DMS53 treated with DMSO at 0.1 percent for 48 hours (cell line): ENCODE measurements around the gene CNIH2.

Experiments
- DNase-seq: peaks from one replicate; lab custom pipeline; 2025; ENCODE audit not compliant: unreplicated experiment; lab: John Stamatoyannopoulos, UW

Gene CNIH2

GRCh38 chr11:66258473-66258893 lies 19.5 kb upstream of the CNIH2 start:
- DNase-seq = no peak

- DNase-seq = no peak
These were observed 18.8 kb upstream of the CNIH2 start for GRCh38 chr11:66259225-66259624.

DNA sequence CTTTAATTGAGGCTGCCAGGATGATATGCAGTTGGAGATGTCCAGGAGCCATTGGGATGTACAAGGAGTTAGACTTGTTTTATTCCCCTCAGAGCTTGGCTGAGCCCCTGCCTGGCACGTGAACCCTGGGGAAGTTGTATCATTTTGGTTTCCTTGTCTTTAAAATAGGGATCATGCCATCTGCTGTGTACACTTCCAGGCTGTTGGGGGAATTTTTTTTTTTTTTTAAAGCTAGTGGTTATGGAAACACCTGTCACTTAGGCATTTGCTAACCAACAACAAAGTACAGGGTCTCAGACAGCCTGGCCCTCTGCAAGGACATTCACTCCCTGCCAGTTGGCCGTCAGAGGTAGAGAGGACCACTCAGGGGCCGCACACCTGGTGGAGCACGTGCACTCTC lies 18.0 kb upstream of the CNIH2 start:
- DNase-seq = no peak

DNA sequence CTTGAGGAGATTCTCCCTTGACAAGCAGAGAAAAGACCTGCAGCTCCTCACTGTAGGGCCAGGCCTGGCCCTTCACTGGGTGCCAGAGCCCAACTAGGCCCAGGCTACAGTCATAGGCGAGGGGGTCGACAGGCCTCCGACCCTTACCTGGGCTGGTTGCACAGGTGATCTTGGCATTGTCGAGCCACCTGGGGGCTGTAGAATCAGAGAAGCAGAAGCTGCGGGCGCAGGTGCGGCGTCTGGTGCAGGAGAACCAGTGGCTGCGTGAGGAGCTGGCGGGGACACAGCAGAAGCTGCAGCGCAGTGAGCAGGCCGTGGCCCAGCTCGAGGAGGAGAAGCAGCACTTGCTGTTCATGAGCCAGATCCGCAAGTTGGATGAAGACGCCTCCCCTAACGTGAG lies 16.4 kb upstream of the CNIH2 start:
- DNase-seq = no peak

GRCh38 chr11:66262191-66262590 lies 15.8 kb upstream of the CNIH2 start:
- no peak for DNase-seq

GRCh38 chr11:66262696-66263095 lies 15.3 kb upstream of the CNIH2 start:
- DNase-seq = no peak

- no peak for DNase-seq
These were observed 14.7 kb upstream of the CNIH2 start for GRCh38 chr11:66263231-66263630.

- DNase-seq = no peak
These were observed 14.2 kb upstream of the CNIH2 start for GRCh38 chr11:66263785-66264184.

GRCh38 chr11:66264383-66264782 lies 13.6 kb upstream of the CNIH2 start:
- no peak for DNase-seq

- no peak for DNase-seq
These were observed 13.1 kb upstream of the CNIH2 start for GRCh38 chr11:66264914-66265313.

- DNase-seq = no peak
These were observed 12.2 kb upstream of the CNIH2 start for GRCh38 chr11:66265531-66266377.

DNA sequence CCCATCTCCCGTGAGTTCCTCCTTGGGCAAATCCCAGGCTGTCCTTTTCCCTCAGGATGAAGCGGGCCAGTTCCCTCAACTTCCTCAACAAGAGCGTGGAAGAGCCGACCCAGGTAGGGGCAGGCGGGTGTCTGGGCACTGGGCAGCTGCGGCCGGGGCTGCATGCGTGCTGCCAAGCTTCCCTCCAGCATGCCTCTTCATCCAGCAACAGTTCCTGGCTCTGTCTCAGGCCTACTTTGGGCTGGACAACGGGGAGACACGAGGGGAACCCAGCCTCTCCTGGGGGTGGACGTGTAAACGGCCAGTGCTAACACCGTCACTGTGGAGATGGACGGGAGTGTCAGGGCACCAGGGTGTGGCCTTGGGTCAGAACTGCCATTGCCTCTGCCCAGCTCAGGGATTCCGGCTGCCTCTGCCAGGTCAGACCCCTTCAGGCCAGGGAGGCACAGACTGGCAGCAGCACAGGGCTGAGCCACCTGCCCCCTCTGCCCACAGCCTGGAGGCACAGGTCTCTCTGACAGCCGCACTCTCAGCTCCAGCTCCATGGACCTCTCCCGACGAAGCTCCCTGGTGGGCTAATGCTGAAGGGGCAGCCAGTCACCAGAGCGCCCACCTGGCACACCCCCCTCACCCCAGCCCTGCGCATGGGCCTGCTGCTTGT lies 11.5 kb upstream of the CNIH2 start:
- no peak for DNase-seq

DNA sequence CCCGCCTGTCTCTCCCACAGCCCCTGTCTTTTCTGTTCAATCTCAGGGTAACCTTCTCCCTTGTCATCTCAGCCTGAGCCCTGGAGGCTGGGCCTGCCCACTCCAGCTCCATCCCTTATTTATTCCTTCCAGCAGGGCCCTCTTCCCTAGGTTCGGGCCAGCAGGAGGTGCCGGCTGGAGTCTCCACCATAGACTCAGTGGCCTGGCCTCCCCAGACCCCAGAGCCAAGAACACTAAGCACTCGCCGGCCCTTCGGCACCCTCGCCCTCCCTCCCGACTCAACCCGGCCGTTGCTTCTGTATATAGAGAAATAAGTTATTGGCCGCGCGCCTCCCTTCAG lies 11.0 kb upstream of the CNIH2 start:
- no peak for DNase-seq

- DNase-seq = peak; percentile 90
These were observed 10.4 kb upstream of the CNIH2 start for GRCh38 chr11:66267379-66268243.

- peak; percentile 97 for DNase-seq
These were observed 9.6 kb upstream of the CNIH2 start, which contains the start of gene RAB1B for GRCh38 chr11:66268244-66268951. Gene RAB1B (plus strand): TSS chr11:66268639. CDS start chr11:66268680, 41 bp downstream.

GRCh38 chr11:66268952-66269905 lies 8.7 kb upstream of the CNIH2 start:
- no peak for DNase-seq

GRCh38 chr11:66271816-66272215 lies 6.2 kb upstream of the CNIH2 start:
- DNase-seq = no peak

GRCh38 chr11:66272596-66272995 lies 5.4 kb upstream of the CNIH2 start:
- no peak for DNase-seq

DNA sequence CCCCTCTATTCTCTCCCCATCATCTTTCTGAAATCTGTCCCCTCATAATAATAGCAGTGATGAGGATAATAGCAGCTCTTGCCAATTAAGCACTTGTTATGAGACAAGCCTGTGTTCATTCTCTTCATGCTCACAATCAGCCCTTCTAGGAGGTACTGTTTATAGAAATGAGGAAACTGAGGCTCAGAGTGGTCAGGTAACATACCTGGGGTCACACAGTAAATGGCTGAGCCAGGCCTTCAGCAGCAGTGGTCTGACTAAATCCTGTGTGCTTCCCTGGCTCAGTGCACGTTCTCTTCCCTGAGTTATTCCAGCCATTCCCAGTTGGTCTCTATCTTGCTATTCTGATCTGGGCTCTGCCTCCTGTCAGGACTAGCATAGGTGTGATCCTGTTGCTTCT lies 3.8 kb upstream of the CNIH2 start:
- DNase-seq = no peak

- no peak for DNase-seq
These were observed 2.6 kb upstream of the CNIH2 start for GRCh38 chr11:66275396-66275795.
